GM19455 (cell line): ENCODE results near the gene ABHD16B.
"Not testable (repeated sequence)": the region's sequence is repeated elsewhere in the genome, so short reads cannot be mapped to it uniquely, and the experiment has no call there.

ENCODE experiments used
- ATAC-seq: cut with Tn5 transposase; IDR thresholded peaks from one replicate; pipeline ENCODE4 v1.9.1; 2021; ENCODE audit not compliant: unreplicated experiment

Gene ABHD16B

GRCh38 chr20:63854766-63855362 lies 6.4 kb upstream of the ABHD16B start:
- ATAC-seq: no peak

- ATAC-seq: no peak
These were observed 5.8 kb upstream of the ABHD16B start for GRCh38 chr20:63855363-63856097.

GRCh38 chr20:63856098-63856511 lies 5.2 kb upstream of the ABHD16B start:
- ATAC-seq: no peak

GRCh38 chr20:63857764-63858392 lies 3.4 kb upstream of the ABHD16B start:
- ATAC-seq: no peak

GRCh38 chr20:63858393-63859165 lies 2.7 kb upstream of the ABHD16B start:
- no peak for ATAC-seq

- no peak for ATAC-seq
These were observed 2.1 kb upstream of the ABHD16B start for GRCh38 chr20:63859166-63859699.

GRCh38 chr20:63860325-63861051 lies 810 bp upstream of the ABHD16B start:
- no peak for ATAC-seq

GRCh38 chr20:63861981-63862901 lies 943 bp downstream of the ABHD16B start:
- no peak for ATAC-seq

- no peak for ATAC-seq
These were observed 1.9 kb downstream of the ABHD16B start for GRCh38 chr20:63863021-63863797.

GRCh38 chr20:63863798-63864544 lies 2.7 kb downstream of the ABHD16B start:
- ATAC-seq: peak; percentile 52

GRCh38 chr20:63864545-63864977 lies 3.3 kb downstream of the ABHD16B start:
- no peak for ATAC-seq

- peak; percentile 64 for ATAC-seq
These were observed 3.8 kb downstream of the ABHD16B start, which contains the start of gene TPD52L2 for GRCh38 chr20:63864978-63865640. Gene TPD52L2 (plus strand): TSS chr20:63865270. CDS start chr20:63865366, 96 bp downstream.

- not testable (repeated sequence) for ATAC-seq
These were observed 5.7 kb downstream of the ABHD16B start for GRCh38 chr20:63867042-63867441.

- no peak for ATAC-seq
These were observed 7.0 kb downstream of the ABHD16B start for GRCh38 chr20:63868264-63868663.

GRCh38 chr20:63873477-63873971 lies 12.2 kb downstream of the ABHD16B start:
- no peak for ATAC-seq

GRCh38 chr20:63874241-63874640 lies 12.9 kb downstream of the ABHD16B start:
- ATAC-seq: not testable (repeated sequence)

- no peak for ATAC-seq
These were observed 15.3 kb downstream of the ABHD16B start for GRCh38 chr20:63876489-63877036.
